ENCODE measurements around the gene PTPRA.

GRCh38 chr20:3082955-3083952 is 210.0 kb downstream of the PTPRA start:
- TF ChIP-seq CTCF (IDR thresholded peaks at IDR 0.05) = no peak
- no peak for TF ChIP-seq POLR2A (IDR thresholded peaks at IDR 0.05)
